GM12872 (cell line): Measurements from ENCODE around the gene NAV3.

ENCODE experiments used
- CTCF ChIP-seq: IDR thresholded peaks from 3 replicates; pipeline ENCODE4 v1.5.1; 2011; ENCODE audit warnings: low read depth, mild to moderate bottlenecking, low read length, moderate library complexity; ENCODE audit not compliant: insufficient read depth

Gene NAV3

GRCh38 chr12:78120306-78120705, 289.6 kb downstream of the NAV3 start:
- no peak for TF ChIP-seq CTCF

- no peak for TF ChIP-seq CTCF
These were observed 290.3 kb downstream of the NAV3 start for GRCh38 chr12:78120866-78121560.

- TF ChIP-seq CTCF: no peak
These were observed 291.4 kb downstream of the NAV3 start for GRCh38 chr12:78121969-78122610.

GRCh38 chr12:78128211-78128610, 297.5 kb downstream of the NAV3 start:
- TF ChIP-seq CTCF: no peak

GRCh38 chr12:78143717-78144116, 313.0 kb downstream of the NAV3 start:
- TF ChIP-seq CTCF: no peak

GRCh38 chr12:78145398-78145797, 314.7 kb downstream of the NAV3 start:
- no peak for TF ChIP-seq CTCF

GRCh38 chr12:78146365-78146772, 315.7 kb downstream of the NAV3 start:
- TF ChIP-seq CTCF: peak; percentile 60
